SK-N-SH treated with all-trans-retinoic acid at 6 μM for 48 hours (cell line): Measurements from ENCODE around the gene OR51Q1.

Source experiments
- ARNTL ChIP-seq: fragments of 450-650 bp; formaldehyde crosslinking; IDR thresholded peaks from 2 replicates; pipeline ENCODE4 v1.5.0; 2020; ENCODE audit warnings: low read depth, mild to moderate bottlenecking, moderate library complexity, borderline replicate concordance
- BACH2 ChIP-seq: fragments of 250-450 bp; sonication (Bioruptor Pico); IDR thresholded peaks from 2 replicates; pipeline ENCODE4 v1.9.0; 2021; ENCODE audit warnings: mild to moderate bottlenecking, borderline replicate concordance
- CSDC2 ChIP-seq: fragments of 250-450 bp; sonication (Bioruptor Pico); IDR thresholded peaks from 2 replicates; pipeline ENCODE4 v1.5.0; 2020; ENCODE audit warnings: mild to moderate bottlenecking, moderate library complexity
- CSRNP3 ChIP-seq: fragments of 250-450 bp; sonication (Bioruptor Pico); IDR thresholded peaks from 2 replicates; pipeline ENCODE4 v1.5.1; 2021; ENCODE audit warnings: mild to moderate bottlenecking, moderate library complexity
- OSR1 ChIP-seq: fragments of 250-450 bp; sonication (Bioruptor Pico); IDR thresholded peaks from 2 replicates; pipeline ENCODE4 v1.8.0; 2022; ENCODE audit warnings: moderate library complexity, mild to moderate bottlenecking, inconsistent platforms
- PATZ1 ChIP-seq: fragments of 250-450 bp; sonication (Bioruptor Pico); IDR thresholded peaks from 2 replicates; pipeline ENCODE4 v1.8.0; 2020; ENCODE audit warnings: mild to moderate bottlenecking, moderate library complexity, borderline replicate concordance
- TCF4 ChIP-seq: fragments of 250-450 bp; sonication (Bioruptor Pico); IDR thresholded peaks from 2 replicates; pipeline ENCODE4 v1.8.0; 2021; ENCODE audit warnings: mild to moderate bottlenecking, moderate library complexity, borderline replicate concordance
- ZC3H10 ChIP-seq: fragments of 250-450 bp; sonication (Bioruptor Pico); IDR thresholded peaks from 2 replicates; pipeline ENCODE4 v1.5.1; 2021; ENCODE audit warnings: mild to moderate bottlenecking, moderate library complexity
- ZNF8 ChIP-seq: fragments of 450-650 bp; formaldehyde crosslinking; IDR thresholded peaks from 2 replicates; pipeline ENCODE4 v1.5.0; 2020; ENCODE audit warnings: mild to moderate bottlenecking, moderate library complexity
- TF ChIP-seq, protein P1 (sequence below): fragments of 250-450 bp; sonication (Bioruptor Pico); IDR thresholded peaks from 2 replicates; pipeline ENCODE4 v1.5.1; 2020; ENCODE audit warnings: low read depth, mild to moderate bottlenecking, moderate library complexity

DNA sequence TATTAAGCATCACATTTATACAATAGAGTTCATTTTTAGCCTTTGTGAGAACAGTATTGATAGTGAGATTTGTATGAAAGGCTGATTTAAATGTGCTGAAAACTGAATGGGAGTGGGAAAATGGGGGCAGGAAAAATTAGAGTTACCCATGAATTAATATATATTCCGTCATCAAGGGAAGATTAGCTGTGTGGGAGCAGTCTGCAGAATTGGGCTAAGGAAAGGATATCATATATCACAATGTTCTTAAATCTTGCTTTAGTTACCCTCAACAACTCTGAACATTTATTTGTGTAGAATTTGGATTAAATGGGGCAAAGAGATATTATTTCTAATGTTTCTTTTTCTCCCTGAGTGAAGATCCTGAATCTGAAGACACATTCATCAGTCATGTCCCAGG, at the start of gene OR51Q1:
- TF ChIP-seq CSRNP3 (CRISPR knock-in tag) (no peak), ZC3H10 (CRISPR knock-in tag) (no peak), ZNF8 (CRISPR knock-in tag) (no peak), BACH2 (CRISPR knock-in tag) (no peak), ARNTL (CRISPR knock-in tag) (no peak), TCF4 (CRISPR knock-in tag) (no peak), OSR1 (no peak), PATZ1 (CRISPR knock-in tag) (no peak), CSDC2 (no peak)
- TF ChIP-seq, protein P1, sequence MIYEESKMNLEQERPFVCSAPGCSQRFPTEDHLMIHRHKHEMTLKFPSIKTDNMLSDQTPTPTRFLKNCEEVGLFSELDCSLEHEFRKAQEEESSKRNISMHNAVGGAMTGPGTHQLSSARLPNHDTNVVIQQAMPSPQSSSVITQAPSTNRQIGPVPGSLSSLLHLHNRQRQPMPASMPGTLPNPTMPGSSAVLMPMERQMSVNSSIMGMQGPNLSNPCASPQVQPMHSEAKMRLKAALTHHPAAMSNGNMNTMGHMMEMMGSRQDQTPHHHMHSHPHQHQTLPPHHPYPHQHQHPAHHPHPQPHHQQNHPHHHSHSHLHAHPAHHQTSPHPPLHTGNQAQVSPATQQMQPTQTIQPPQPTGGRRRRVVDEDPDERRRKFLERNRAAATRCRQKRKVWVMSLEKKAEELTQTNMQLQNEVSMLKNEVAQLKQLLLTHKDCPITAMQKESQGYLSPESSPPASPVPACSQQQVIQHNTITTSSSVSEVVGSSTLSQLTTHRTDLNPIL (CRISPR knock-in tag): no peak
